ENCODE measurements around the gene OR8B3.

OR8B3 gene

GRCh38 chr11:124346311-124346955 is 52.4 kb downstream of the OR8B3 start:
- no peak for DNase-seq
